ENCODE results near the gene SRXN1. TPM values are rescaled to one million over a fixed set of nuclear protein-coding genes. Genes with fewer than 3 reads are reported as not detected.

The SRXN1 gene
- polyA plus RNA-seq, 1 experiment, result 50.9 TPM

DNA sequence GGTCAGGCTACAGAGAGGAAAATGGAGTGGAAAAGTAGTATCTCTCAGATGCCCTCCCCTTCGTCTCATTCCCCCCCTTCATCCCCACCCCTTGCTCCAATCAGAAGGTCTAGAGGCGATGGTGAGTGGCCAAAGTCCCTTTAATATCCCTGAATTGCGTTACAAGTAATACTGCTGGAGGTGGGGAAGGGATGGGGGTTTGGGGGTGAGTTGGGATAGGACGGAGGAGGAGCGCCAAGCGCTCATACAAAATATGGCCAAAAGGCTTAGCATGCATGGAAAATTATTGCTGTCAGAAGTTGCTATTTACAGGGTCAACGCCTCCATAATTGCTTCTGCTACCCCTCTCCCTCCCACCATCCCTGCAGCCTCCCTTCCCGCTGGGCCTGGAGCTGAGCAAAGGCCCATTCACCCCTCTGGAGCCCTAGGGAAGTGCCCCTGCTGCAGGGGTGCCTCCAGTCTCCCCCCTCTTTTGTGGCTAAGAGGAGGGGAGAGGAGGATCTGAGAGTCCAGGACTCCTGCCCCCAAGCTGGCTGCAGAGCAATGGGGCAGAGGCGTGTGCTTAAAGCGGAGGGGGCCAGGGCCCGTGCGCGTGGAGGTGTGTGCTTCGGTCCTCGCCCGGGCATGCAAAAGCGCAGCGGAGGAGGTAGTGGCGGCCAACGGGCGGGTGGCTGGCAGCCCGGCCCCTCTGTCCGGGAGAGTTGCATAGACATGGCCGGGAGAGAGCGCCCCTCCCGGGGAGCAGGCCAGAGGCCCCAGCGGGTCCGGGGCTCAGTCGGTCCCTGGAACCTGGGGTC, 8.7 kb upstream of the SRXN1 start:
- TF ChIP-seq, protein P1, sequence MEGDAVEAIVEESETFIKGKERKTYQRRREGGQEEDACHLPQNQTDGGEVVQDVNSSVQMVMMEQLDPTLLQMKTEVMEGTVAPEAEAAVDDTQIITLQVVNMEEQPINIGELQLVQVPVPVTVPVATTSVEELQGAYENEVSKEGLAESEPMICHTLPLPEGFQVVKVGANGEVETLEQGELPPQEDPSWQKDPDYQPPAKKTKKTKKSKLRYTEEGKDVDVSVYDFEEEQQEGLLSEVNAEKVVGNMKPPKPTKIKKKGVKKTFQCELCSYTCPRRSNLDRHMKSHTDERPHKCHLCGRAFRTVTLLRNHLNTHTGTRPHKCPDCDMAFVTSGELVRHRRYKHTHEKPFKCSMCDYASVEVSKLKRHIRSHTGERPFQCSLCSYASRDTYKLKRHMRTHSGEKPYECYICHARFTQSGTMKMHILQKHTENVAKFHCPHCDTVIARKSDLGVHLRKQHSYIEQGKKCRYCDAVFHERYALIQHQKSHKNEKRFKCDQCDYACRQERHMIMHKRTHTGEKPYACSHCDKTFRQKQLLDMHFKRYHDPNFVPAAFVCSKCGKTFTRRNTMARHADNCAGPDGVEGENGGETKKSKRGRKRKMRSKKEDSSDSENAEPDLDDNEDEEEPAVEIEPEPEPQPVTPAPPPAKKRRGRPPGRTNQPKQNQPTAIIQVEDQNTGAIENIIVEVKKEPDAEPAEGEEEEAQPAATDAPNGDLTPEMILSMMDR (IDR thresholded peaks at IDR 0.05; ENCODE audit: insufficient read depth, low read depth, low read length), result 0 out of 2 replicates have a peak, but pooled peaks have one; percentile 5
- Histone ChIP-seq H3K27me3 (ENCODE audit: control insufficient read depth, insufficient read depth, low read length) (peaks cover 35% of the 10 kb centered on the region), H3K36me3 (ENCODE audit: control insufficient read depth, insufficient read depth, low read length) (no peaks in the 10 kb centered on the region), H3K4me3 (ENCODE audit: low read depth, low read length) (no peak overlapping the region)
- DNase-seq (ENCODE audit: low read depth), result no peak
- POLR2A ChIA-PET, result no interaction called here
- CTCF ChIA-PET, result interaction anchor here (1.3 to 1.7 kb wide), 3 partner anchors 8 to 16 kb away, joined by 3 to 7 read pairs (median 5); partner anchors contain the start of gene SRXN1

DNA sequence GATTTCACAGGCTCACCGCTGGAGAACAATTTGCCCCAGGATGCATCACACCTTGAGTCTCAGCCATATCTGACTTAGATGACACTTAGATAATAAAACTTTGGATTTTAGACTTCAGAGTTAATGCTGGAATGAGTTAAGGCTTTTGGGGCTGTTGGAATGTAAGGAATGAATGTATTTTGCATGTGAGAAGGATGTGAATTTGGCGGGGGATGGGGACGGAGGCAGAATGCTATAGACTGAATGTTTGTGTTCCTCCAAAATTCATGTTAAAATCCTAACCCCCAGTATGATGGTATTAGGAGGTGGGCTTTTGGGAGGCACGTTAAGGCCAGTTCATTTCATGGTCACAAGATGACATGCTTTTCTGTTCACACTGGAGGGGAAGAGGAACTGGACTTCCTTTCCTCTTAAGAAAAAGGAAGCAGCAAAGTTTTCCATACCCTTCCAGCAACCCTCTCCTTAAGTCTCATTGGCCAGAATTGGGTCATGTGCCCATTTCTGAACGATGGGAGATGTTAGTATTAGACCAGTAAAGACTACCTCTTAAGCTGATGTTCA, 5.8 kb upstream of the SRXN1 start:
- H3K27me3 ChIP-seq (ENCODE audit: control insufficient read depth, insufficient read depth, low read length), result peaks cover 19% of the 10 kb centered on the region
- no peaks in the 10 kb centered on the region for H3K36me3 ChIP-seq (ENCODE audit: control insufficient read depth, insufficient read depth, low read length)
- DNase-seq (ENCODE audit: low read depth), result no peak
- H3K4me3 ChIP-seq (ENCODE audit: low read depth, low read length), result no peak overlapping the region
- ChIA-PET POLR2A (no interaction called here), CTCF (interaction anchor here (1.5 to 1.9 kb wide), 2 partner anchors 8 to 13 kb away, joined by 5 to 7 read pairs; no protein-coding TSS in a partner anchor)
- TF ChIP-seq, protein P1 (IDR thresholded peaks at IDR 0.05; ENCODE audit: insufficient read depth, low read depth, low read length), result no peak

DNA sequence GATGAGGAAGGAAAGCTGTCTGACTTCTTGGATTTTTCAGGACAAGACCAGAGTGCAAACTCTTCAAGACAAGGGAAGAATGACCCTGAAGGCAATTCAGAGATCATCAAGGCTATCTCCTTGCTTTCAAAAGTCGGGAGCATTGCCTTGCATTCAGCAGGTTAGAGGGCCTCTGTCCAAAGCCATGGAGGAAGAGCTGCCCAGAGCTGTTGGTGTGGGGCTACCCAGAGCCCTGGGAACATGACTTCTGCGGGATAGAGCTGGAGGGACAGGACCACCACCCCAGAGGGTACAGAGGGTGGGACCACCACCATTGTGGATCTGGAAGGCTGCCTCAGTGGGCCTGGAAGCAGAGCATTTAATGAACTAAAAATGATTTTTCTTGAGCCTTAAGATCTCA, 5.2 kb upstream of the SRXN1 start:
- no peak for DNase-seq (ENCODE audit: low read depth)
- CTCF ChIA-PET, result interaction anchor here (0.8 to 1.9 kb wide), 3 partner anchors 9 to 13 kb away, joined by 3 to 7 read pairs (median 5); no protein-coding TSS in a partner anchor
- TF ChIP-seq, protein P1 (IDR thresholded peaks at IDR 0.05; ENCODE audit: insufficient read depth, low read depth, low read length), result no peak
- peaks cover 16% of the 10 kb centered on the region for H3K27me3 ChIP-seq (ENCODE audit: control insufficient read depth, insufficient read depth, low read length)
- POLR2A ChIA-PET, result no interaction called here
- H3K4me3 ChIP-seq (ENCODE audit: low read depth, low read length), result no peak overlapping the region
- no peaks in the 10 kb centered on the region for H3K36me3 ChIP-seq (ENCODE audit: control insufficient read depth, insufficient read depth, low read length)

DNA sequence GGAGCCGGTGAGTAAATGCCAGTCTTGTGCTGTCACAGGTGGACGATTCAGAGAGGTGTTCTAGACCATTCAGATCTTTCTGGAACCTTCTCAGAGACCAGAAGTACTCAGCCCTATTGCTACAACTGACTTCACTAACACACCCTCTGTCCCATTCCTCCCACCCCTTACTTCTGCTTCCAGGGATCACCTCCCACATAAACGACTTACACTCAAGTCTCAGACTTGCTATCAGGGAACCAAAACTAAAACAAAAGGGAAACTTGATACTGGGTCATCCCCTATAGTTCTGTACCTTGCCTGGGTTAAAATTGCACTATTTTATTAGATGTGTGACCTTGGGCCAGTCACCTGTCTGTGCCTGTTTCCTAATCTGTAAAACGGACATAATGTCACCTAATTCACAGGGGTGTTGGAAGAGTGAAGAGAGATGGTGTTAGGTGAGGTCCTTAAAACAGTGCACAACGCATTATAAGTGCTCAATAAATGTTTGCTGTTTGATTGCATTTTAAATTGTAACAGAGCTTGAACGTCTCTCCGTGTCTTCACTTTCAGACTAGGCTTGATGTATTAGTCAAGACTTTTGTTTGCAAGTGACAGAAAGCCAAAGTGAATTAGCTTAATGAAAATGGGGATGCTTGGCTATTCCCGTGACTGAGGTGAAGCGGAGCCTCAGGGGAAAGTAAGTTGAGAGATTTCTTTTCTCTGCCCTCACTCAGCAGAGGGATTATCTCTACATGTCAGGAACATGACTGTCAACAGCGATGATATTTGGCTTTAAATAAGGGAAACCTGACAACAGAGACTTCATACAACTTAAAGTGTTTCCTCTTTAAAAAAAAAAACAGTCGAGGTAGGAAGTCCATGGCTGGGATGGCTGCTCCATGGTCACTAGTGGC, 3.0 kb upstream of the SRXN1 start:
- ChIA-PET POLR2A (no interaction called here), CTCF (interaction anchor here (1.5 to 3.0 kb wide), 2 partner anchors 10 to 11 kb away, joined by 4 to 11 read pairs; no protein-coding TSS in a partner anchor)
- no peak for DNase-seq (ENCODE audit: low read depth)

More for the DNA sequence above, 3.0 kb upstream of the SRXN1 start:
- TF ChIP-seq, protein P1 (IDR thresholded peaks at IDR 0.05; ENCODE audit: insufficient read depth, low read depth, low read length), result no peak
- Histone ChIP-seq H3K4me3 (ENCODE audit: low read depth, low read length) (no peak overlapping the region), H3K27me3 (ENCODE audit: control insufficient read depth, insufficient read depth, low read length) (no peaks in the 10 kb centered on the region), H3K36me3 (ENCODE audit: control insufficient read depth, insufficient read depth, low read length) (no peaks in the 10 kb centered on the region; the same call in none of the 2 replicates)
